ENCODE data around the gene DRAM2.

The DRAM2 gene

DNA sequence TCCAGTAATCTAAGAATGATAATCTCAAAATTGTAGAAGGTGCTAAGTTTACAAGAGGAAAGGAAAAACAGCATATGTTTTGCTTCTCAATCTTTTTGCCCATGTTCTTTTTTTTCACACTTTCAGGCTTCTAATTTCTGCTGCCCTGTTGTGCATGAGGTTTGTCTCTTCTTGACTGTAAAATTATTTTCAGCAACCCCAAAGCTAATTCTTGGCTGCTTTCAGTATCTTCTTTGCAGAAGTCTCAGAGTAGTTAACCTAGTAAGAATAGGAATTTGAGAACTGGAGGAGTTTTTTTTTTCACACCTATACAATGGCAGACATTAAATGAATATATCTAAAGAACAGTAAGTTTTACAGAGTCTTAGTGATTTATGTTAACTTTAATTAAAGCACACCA, 34.2 kb upstream of the DRAM2 start:
- no peak for TF ChIP-seq ZFX (IDR thresholded peaks at IDR 0.05)
- TF ChIP-seq, protein P1, sequence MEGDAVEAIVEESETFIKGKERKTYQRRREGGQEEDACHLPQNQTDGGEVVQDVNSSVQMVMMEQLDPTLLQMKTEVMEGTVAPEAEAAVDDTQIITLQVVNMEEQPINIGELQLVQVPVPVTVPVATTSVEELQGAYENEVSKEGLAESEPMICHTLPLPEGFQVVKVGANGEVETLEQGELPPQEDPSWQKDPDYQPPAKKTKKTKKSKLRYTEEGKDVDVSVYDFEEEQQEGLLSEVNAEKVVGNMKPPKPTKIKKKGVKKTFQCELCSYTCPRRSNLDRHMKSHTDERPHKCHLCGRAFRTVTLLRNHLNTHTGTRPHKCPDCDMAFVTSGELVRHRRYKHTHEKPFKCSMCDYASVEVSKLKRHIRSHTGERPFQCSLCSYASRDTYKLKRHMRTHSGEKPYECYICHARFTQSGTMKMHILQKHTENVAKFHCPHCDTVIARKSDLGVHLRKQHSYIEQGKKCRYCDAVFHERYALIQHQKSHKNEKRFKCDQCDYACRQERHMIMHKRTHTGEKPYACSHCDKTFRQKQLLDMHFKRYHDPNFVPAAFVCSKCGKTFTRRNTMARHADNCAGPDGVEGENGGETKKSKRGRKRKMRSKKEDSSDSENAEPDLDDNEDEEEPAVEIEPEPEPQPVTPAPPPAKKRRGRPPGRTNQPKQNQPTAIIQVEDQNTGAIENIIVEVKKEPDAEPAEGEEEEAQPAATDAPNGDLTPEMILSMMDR (conservative IDR thresholded peaks at IDR 0.05): no peak
- no peak overlapping the region for H3K27ac ChIP-seq

DNA sequence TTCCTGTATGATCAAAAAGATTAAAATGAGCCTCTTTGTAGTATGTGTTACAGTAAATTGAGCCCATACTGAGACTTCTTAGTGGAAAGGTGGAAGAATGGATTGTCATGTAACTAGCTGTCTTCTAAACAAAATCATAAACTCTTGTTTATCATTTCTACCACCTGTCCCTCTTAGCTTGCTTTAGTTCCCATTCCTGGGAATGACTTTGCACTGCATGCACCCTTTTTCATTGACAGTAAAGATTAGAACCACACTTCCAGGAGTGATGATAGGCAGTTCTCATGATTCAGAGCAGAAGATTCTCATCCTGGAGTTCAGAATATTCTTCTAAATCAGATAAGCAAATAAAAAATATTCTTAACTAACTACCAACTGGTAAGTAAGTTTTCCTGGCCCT, 32.6 kb upstream of the DRAM2 start:
- no peak overlapping the region for H3K27ac ChIP-seq
- TF ChIP-seq, protein P1 (conservative IDR thresholded peaks at IDR 0.05): no peak
- no peak for TF ChIP-seq ZFX (IDR thresholded peaks at IDR 0.05)

DNA sequence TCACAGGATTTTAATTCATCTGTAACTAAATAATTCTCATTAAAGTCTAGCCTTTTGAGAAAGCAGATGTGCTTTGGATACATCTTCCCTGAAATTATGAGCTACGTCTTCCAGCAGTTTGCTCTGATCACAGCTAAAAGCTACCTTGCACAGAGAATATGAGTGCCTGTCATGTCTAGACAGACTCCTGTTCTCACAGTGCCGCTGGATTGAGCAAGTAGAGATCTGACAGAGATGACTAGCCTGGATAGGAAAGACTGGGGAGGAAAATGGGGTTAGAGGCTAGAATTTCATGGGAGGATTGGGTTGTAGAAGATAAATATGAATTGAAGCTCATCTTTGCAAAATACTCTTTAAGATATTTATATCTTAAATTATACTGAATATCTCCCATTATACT, 24.3 kb upstream of the DRAM2 start:
- no peak overlapping the region for H3K27ac ChIP-seq
- TF ChIP-seq, protein P1 (conservative IDR thresholded peaks at IDR 0.05): no peak
- no peak for TF ChIP-seq ZFX (IDR thresholded peaks at IDR 0.05)

DNA sequence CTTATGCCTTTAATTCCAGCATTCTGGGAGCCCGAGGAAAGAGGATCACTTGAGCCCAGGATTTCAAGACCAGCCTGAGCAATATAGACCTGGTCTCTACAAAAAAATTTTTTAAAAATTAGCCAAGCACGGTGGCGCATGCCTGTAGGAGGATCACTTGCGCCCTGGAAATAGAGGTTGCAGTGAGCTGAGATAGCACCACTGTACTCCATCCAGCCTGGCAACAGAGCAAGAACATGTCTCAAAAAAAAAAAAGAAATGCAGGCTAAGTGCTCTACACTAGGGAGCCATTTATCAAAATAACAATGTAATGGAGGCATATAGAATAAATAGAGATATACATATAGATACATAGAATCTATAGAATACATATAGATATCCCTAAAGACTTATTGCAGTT, 23.5 kb upstream of the DRAM2 start:
- no peak overlapping the region for H3K27ac ChIP-seq
- TF ChIP-seq ZFX (IDR thresholded peaks at IDR 0.05): no peak

DNA sequence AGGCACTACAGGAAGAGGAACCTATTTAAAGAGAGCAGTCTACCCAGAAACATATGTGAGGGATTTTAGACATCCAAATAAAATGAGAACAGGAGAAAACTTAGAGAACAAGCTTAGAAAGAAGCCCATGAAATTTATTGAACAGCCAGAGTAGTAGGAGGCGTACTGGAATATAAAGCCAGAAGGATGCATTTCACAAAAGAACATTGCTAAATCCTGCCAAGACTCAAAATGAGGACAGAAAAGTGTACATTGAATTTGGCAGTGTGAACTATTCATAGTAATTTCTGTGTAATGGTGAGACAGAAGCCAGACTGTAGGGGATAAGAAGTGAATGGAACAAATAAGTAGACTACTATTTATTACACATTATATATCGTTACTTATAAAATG, 22.6 kb upstream of the DRAM2 start:
- no peak overlapping the region for H3K27ac ChIP-seq
- no peak for TF ChIP-seq ZFX (IDR thresholded peaks at IDR 0.05)
- TF ChIP-seq, protein P1 (conservative IDR thresholded peaks at IDR 0.05): no peak

DNA sequence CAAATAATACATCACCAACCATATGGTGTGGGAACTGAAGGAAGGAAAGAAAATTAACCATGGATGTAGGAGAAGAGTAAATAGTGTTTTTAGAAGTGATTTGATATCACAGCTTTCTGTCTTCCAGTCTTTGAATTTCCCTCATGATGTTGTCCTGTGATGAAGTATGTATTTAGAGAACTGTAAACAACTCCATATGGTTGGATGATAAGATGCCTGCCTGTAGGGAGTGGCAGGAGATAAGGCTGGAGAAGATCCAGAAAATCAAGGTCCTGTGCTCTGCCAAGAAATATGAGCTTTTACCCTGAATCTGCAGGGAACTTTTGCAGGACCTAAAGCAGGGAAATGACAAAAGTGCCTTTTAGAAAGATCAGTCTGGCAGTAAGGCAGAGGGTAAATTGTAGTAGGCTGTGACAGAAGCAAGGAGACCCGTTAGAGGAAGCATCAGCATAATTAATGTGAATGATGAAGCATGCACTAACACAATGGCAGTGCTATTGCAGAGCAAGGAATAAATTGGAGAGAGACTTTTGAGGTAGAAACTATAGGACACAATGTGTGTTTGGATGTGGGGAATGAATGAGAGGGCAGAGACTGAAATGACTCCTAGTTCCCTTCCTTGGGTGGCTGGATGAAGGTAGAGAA, 22.1 kb upstream of the DRAM2 start:
- no peak overlapping the region for H3K27ac ChIP-seq
- TF ChIP-seq, protein P1 (conservative IDR thresholded peaks at IDR 0.05): no peak
- TF ChIP-seq ZFX (IDR thresholded peaks at IDR 0.05): no peak

DNA sequence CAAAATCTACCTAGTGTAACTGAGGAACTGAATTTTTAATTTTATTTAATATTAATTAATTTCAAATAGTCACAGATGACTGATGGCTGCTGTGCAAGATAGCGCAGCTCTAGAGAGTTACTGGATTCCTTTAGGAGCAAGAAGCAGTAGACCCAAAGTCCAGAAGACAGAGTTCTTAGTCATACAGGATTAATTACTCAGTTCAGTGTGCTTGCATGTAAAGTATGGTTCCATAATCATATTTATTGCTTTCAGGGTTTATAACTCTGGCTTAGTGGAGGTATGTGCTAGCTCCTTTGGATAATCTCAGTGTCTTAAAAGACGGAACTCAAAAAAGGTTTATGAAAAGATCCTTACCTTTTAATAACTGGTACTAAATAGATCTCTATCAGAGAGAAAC, 17.5 kb upstream of the DRAM2 start:
- TF ChIP-seq ZFX (IDR thresholded peaks at IDR 0.05): no peak
- TF ChIP-seq, protein P1 (conservative IDR thresholded peaks at IDR 0.05): no peak
- no peak overlapping the region for H3K27ac ChIP-seq

Measured in C4-2B (cell line).